Stimulated activated CD8-positive, alpha-beta memory T cell treated with anti-CD3 and anti-CD28 coated beads, Interleukin-12 subunit alpha, Interleukin-12 subunit beta, amount 100 ng/mL, for 24 hours (primary cell): Measurements from ENCODE around the gene SRSF2.
"Not testable (repeated sequence)": the region's sequence is repeated elsewhere in the genome, so short reads cannot be mapped to it uniquely, and the experiment has no call there.

Experiments used
- DNase-seq: peaks from one replicate; pipeline ENCODE4 v3.0.0-alpha.2; 2020; ENCODE audit errors: extremely low read depth

The SRSF2 gene

GRCh38 chr17:76738468-76738850, 1.3 kb upstream of the SRSF2 start:
- no peak for DNase-seq

GRCh38 chr17:76737676-76738467, 741 bp upstream of the SRSF2 start, which contains the start of gene MFSD11:
Gene MFSD11, plus strand, starts transcription at chr17:76738119. Its CDS starts 234 bp downstream, at chr17:76738353.
- peak; percentile 84 for DNase-seq

GRCh38 chr17:76736349-76737081, 616 bp downstream of the SRSF2 start:
- DNase-seq, result no peak

GRCh38 chr17:76735586-76736348, 1.4 kb downstream of the SRSF2 start:
- DNase-seq, result no peak

GRCh38 chr17:76735006-76735405, 2.1 kb downstream of the SRSF2 start:
- DNase-seq, result no peak

- no peak for DNase-seq
Observed at GRCh38 chr17:76734080-76734840, 2.9 kb downstream of the SRSF2 start.

- no peak for DNase-seq
Observed at GRCh38 chr17:76733618-76733957, 3.5 kb downstream of the SRSF2 start.

GRCh38 chr17:76732734-76733617, 4.2 kb downstream of the SRSF2 start:
- no peak for DNase-seq

- DNase-seq, result not testable (repeated sequence)
Observed at GRCh38 chr17:76731800-76732733, 5.1 kb downstream of the SRSF2 start.

- DNase-seq, result no peak
Observed at GRCh38 chr17:76727745-76728456, 9.2 kb downstream of the SRSF2 start.

GRCh38 chr17:76726776-76727718, 10.1 kb downstream of the SRSF2 start, which contains the start of gene METTL23:
Gene METTL23, plus strand, starts transcription at chr17:76726839. Its CDS starts 2,872 bp downstream, at chr17:76729711.
- no peak for DNase-seq

- peak; percentile 87 for DNase-seq
Observed at GRCh38 chr17:76726231-76726775, 10.8 kb downstream of the SRSF2 start, which contains the start of gene JMJD6. Gene JMJD6, minus strand, starts transcription at chr17:76726606. Its CDS starts 131 bp downstream, at chr17:76726475.

- no peak for DNase-seq
Observed at GRCh38 chr17:76725580-76726230, 11.4 kb downstream of the SRSF2 start.

GRCh38 chr17:76723812-76724211, 13.3 kb downstream of the SRSF2 start:
- no peak for DNase-seq

GRCh38 chr17:76722977-76723376, 14.2 kb downstream of the SRSF2 start:
- DNase-seq, result not testable (repeated sequence)

GRCh38 chr17:76722279-76722678, 14.9 kb downstream of the SRSF2 start:
- DNase-seq, result no peak

GRCh38 chr17:76721463-76721862, 15.7 kb downstream of the SRSF2 start:
- DNase-seq, result no peak
